ENCODE results near the gene MSN.

- TF ChIP-seq POLR2AphosphoS5 (IDR thresholded peaks at IDR 0.05) (no peak), CTCF (IDR thresholded peaks at IDR 0.05) (no peak)
Measured at GRCh38 chrX:65720381-65720964, 53.0 kb downstream of the MSN start.

All from transverse colon (tissue), 4 donors.